ENCODE measurements around the gene ZNF778.

- TF ChIP-seq CTCF (IDR thresholded peaks at IDR 0.05) (no peak), EZH2 (IDR thresholded peaks at IDR 0.05) (no peak)
Observed at GRCh38 chr16:89272631-89273030, 55.1 kb downstream of the ZNF778 start.

All from neural progenitor cell (in vitro differentiated cells).